ENCODE measurements around the gene PTGES3. TPM values are rescaled to one million over a fixed set of nuclear protein-coding genes. Genes with fewer than 3 reads are reported as not detected.

PTGES3 gene
- total RNA-seq, 1 experiment from 2014 or later = 404 TPM

DNA sequence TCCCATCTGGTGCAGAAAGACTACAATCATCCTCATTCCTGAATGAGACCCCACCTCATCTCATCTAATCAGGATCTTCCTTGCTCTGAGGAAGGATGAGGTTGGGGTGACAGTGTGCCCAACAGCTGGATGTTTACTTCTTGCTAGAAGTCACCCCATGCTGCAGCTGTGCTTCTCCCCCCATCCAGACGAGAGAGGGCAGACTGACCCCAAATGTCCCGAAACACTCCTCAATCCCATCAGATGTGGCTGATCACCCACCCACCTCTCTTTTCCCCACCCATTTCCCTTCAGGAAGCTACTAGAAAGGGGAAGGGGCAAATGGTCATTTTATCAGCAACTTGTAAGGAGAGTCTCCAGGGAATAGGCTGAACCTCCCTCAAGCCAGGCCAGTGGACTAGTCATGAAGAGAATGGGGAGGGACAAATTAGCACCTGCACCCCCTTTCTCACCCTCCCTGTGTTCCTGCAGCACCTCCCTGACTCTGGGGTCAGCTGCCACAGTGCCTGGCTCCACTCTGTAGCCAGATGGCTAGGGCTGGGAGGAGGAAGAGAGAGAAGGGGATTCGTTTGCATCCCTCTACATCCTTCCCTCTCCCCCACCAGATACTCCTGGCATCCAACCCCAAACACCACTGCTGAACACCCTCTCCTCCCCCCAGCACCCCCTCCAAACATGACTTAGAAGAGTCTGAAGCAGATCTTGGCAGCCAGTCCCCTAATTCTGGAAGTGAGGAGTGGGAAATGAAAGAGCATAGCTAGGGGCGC, 55.2 kb downstream of the PTGES3 start:
- H3K4me3 ChIP-seq (replicated peaks in 1 of 2; ENCODE audit: low read depth in 1 of 2, low read length in 2 of 2) = peak overlapping the region; percentile 42 to 93; a peak in 3 of 4 replicates
- no peak for ATAC-seq
- no peaks in the 10 kb centered on the region for H4K20me1 ChIP-seq (ENCODE audit: insufficient read depth)
- no TSS peak for BruUV-seq (replicated peaks)
- intact Hi-C loops (cut with micrococcal nuclease) = no loop called here
- DNase-seq (ENCODE audit: low read depth, low spot score) = no peak
- peak overlapping the region; percentile 35; the same call in 1 of the 2 replicates for H3K27ac ChIP-seq (ENCODE audit: low read depth, low read length)
- CTCF ChIA-PET = interaction anchor here (1.1 kb wide), 1 partner anchor 39 kb away, joined by 3 read pairs; no protein-coding TSS in a partner anchor
- RAD21 ChIA-PET (ENCODE audit: low non-redundant PET in 1 of 2, low total read pairs in 2 of 2, uncharacterized antibody in 2 of 2, unreplicated experiment in 2 of 2) = no interaction called here
- POLR2A ChIA-PET = no interaction called here
- H2AFZ ChIP-seq (ENCODE audit: low read depth, low read length, poor library complexity, severe bottlenecking) = no peak overlapping the region
- H3K4me1 ChIP-seq (ENCODE audit: control insufficient read depth in 1 of 2, insufficient read depth in 2 of 2, low read length in 2 of 2) = peaks cover 40 to 75% of the 10 kb centered on the region in 2 experiments
- no peaks in the 10 kb centered on the region for H3K27me3 ChIP-seq (ENCODE audit: insufficient read depth, low read length)
- H3K79me2 ChIP-seq (ENCODE audit: insufficient read depth, low read length) = peaks cover 58% of the 10 kb centered on the region
- peak overlapping the region; percentile 98 for H3K4me2 ChIP-seq (ENCODE audit: low read length)
- no peak for TF ChIP-seq JUND (IDR thresholded peaks at IDR 0.05)
- TF ChIP-seq RAD21 (IDR thresholded peaks at IDR 0.05; ENCODE audit: low read depth) = no peak
- TF ChIP-seq EGR1 (IDR thresholded peaks at IDR 0.05; ENCODE audit: low read depth) = no peak
- no peak for TF ChIP-seq POLR2AphosphoS5 (IDR thresholded peaks at IDR 0.05; ENCODE audit: low read depth, low read length)
- no peak for TF ChIP-seq ZFX (IDR thresholded peaks at IDR 0.05)
- no peak for TF ChIP-seq SP1 (IDR thresholded peaks at IDR 0.05; ENCODE audit: low read depth)
- H3K36me3 ChIP-seq (ENCODE audit: control insufficient read depth in 1 of 2, insufficient read depth in 2 of 2, low read length in 2 of 2) = peaks cover 2 to 4% of the 10 kb centered on the region in 2 experiments
- no peaks in the 10 kb centered on the region for H3K9me3 ChIP-seq (ENCODE audit: control insufficient read depth in 1 of 2, insufficient read depth in 1 of 2, low read depth in 1 of 2, low read length in 2 of 2)
- H3K9ac ChIP-seq (ENCODE audit: low read length) = peak overlapping the region; percentile 79
- H3K9me2 ChIP-seq (ENCODE audit: insufficient read depth) = no peaks in the 10 kb centered on the region

DNA sequence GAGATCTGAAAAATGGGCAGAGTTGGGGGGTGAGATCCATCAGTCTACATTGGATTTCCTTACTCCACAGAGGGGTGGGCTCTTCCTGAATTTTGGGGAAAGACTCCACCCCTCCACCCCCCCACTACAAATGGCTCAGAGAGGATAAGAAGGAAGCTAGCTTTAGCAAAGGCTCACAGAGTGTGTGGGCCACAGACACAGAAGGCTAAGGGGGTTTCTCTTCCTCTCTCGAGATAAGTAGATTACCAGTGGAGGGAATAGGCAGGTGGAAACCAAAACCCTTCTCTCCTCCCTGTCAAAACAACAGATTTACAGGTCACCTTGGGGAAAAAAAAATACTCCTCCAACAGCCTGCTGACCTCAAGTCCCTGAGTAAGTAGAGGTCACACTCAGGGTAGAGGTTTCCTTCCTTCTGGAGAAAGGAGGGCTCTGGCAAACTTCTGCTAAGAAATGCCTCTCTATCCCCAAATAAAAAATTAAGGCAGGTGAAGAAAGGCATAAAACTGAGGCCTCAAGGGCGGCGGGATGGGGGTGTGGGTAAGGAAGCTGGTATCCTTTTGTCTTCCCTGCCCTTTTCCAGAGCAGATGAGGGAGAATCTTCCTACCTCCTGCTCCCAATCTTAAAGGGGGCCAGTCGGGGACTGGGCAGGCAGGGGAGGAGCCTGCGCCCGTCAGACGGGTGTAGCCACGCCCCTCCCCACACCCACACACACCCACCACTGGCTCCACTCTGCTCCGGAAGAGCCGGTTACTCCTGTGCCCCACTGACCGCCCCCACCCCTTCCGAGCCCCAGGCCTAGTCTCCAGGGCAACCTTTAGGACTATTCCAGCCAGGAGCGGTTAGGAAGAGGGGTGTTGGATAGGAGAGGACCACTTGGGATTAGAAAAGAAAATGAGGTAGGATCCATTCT, 56.0 kb downstream of the PTGES3 start:
- Histone ChIP-seq H3K27me3 (ENCODE audit: insufficient read depth, low read length) (no peaks in the 10 kb centered on the region), H4K20me1 (ENCODE audit: insufficient read depth) (no peaks in the 10 kb centered on the region), H3K4me3 (replicated peaks in 1 of 2; ENCODE audit: low read depth in 1 of 2, low read length in 2 of 2) (peak overlapping the region; percentile 26 to 42; a peak in 3 of 4 replicates), H3K4me1 (ENCODE audit: control insufficient read depth in 1 of 2, insufficient read depth in 2 of 2, low read length in 2 of 2) (peaks cover 34 to 67% of the 10 kb centered on the region in 2 experiments), H3K79me2 (ENCODE audit: insufficient read depth, low read length) (peaks cover 67% of the 10 kb centered on the region), H3K9me2 (ENCODE audit: insufficient read depth) (no peaks in the 10 kb centered on the region), H2AFZ (ENCODE audit: low read depth, low read length, poor library complexity, severe bottlenecking) (no peak overlapping the region), H3K36me3 (ENCODE audit: control insufficient read depth in 1 of 2, insufficient read depth in 2 of 2, low read length in 2 of 2) (no peaks in the 10 kb centered on the region; a peak in 2 of 4 replicates), H3K4me2 (ENCODE audit: low read length) (peak overlapping the region; percentile 98), H3K9ac (ENCODE audit: low read length) (peak overlapping the region; percentile 79; the same call in 1 of the 2 replicates), H3K9me3 (ENCODE audit: control insufficient read depth in 1 of 2, insufficient read depth in 1 of 2, low read depth in 1 of 2, low read length in 2 of 2) (no peaks in the 10 kb centered on the region), H3K27ac (ENCODE audit: low read depth, low read length) (peak overlapping the region; percentile 41; the same call in 1 of the 2 replicates)
- CTCF ChIA-PET = no interaction called here
- ATAC-seq (peak; percentile 13; the same call in 1 of the 2 replicates), DNase-seq (ENCODE audit: low read depth, low spot score) (no peak)
- no TSS peak for BruUV-seq (replicated peaks)
- TF ChIP-seq SIN3A (IDR thresholded peaks at IDR 0.05; ENCODE audit: low read depth) (no peak), FOSL1 (IDR thresholded peaks at IDR 0.05; ENCODE audit: low read depth) (no peak), SRF (IDR thresholded peaks at IDR 0.05; ENCODE audit: low read depth) (no peak), POLR2AphosphoS5 (IDR thresholded peaks at IDR 0.05; ENCODE audit: low read depth, low read length) (0 out of 2 replicates have a peak, but pooled peaks have one; percentile 18), ZNF274 (IDR thresholded peaks at IDR 0.05; ENCODE audit: low read depth, low read length) (no peak), EGR1 (IDR thresholded peaks at IDR 0.05; ENCODE audit: low read depth) (no peak), POLR2A (IDR thresholded peaks at IDR 0.05; ENCODE audit: borderline replicate concordance, extremely low read depth, insufficient read depth, insufficient read length) (no peak)
- TF ChIP-seq, protein P1, sequence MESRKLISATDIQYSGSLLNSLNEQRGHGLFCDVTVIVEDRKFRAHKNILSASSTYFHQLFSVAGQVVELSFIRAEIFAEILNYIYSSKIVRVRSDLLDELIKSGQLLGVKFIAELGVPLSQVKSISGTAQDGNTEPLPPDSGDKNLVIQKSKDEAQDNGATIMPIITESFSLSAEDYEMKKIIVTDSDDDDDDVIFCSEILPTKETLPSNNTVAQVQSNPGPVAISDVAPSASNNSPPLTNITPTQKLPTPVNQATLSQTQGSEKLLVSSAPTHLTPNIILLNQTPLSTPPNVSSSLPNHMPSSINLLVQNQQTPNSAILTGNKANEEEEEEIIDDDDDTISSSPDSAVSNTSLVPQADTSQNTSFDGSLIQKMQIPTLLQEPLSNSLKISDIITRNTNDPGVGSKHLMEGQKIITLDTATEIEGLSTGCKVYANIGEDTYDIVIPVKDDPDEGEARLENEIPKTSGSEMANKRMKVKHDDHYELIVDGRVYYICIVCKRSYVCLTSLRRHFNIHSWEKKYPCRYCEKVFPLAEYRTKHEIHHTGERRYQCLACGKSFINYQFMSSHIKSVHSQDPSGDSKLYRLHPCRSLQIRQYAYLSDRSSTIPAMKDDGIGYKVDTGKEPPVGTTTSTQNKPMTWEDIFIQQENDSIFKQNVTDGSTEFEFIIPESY (IDR thresholded peaks at IDR 0.05; ENCODE audit: extremely low read depth, insufficient replicate concordance, low read length) = no peak
- RAD21 ChIA-PET (ENCODE audit: low non-redundant PET in 1 of 2, low total read pairs in 2 of 2, uncharacterized antibody in 2 of 2, unreplicated experiment in 2 of 2) = no interaction called here
- POLR2A ChIA-PET = no interaction called here
- intact Hi-C loops (cut with micrococcal nuclease) = no loop called here
